ENCODE measurements around the gene DMBX1. TPM values are rescaled to one million over a fixed set of nuclear protein-coding genes. Genes with fewer than 3 reads are reported as not detected.

Gene DMBX1
- total RNA-seq, 2 donors from 2014 or later, result 0.43 to 0.58 TPM

- no peaks in the 10 kb centered on the region for H3K9me3 Mint-ChIP-seq
- no peak for ATAC-seq (replicated peaks)
- no peaks in the 10 kb centered on the region for H3K36me3 Mint-ChIP-seq (ENCODE audit: low read depth)
- peaks cover 3% of the 10 kb centered on the region for H3K4me1 Mint-ChIP-seq
- no peak overlapping the region for H3K27ac Mint-ChIP-seq
- H3K4me3 Mint-ChIP-seq, result no peak overlapping the region
- peaks cover 50% of the 10 kb centered on the region for H3K27me3 Mint-ChIP-seq
These were observed 26.7 kb downstream of the DMBX1 start for GRCh38 chr1:46516200-46516950.

GRCh38 chr1:46517010-46517600 lies 27.5 kb downstream of the DMBX1 start:
- Mint-ChIP-seq H3K9me3 (no peaks in the 10 kb centered on the region), H3K36me3 (ENCODE audit: low read depth) (no peaks in the 10 kb centered on the region), H3K27me3 (peaks cover 48% of the 10 kb centered on the region), H3K4me1 (peaks cover 8% of the 10 kb centered on the region), H3K4me3 (no peak overlapping the region), H3K27ac (no peak overlapping the region)
- ATAC-seq (replicated peaks), result no peak

GRCh38 chr1:46517932-46518498 lies 28.4 kb downstream of the DMBX1 start:
- Mint-ChIP-seq H3K4me1 (peaks cover 13% of the 10 kb centered on the region), H3K36me3 (ENCODE audit: low read depth) (no peaks in the 10 kb centered on the region), H3K4me3 (no peak overlapping the region), H3K27ac (no peak overlapping the region), H3K27me3 (peaks cover 39% of the 10 kb centered on the region), H3K9me3 (no peaks in the 10 kb centered on the region)
- ATAC-seq (replicated peaks), result no peak

GRCh38 chr1:46519209-46519608 lies 29.6 kb downstream of the DMBX1 start:
- H3K4me1 Mint-ChIP-seq, result peaks cover 11% of the 10 kb centered on the region
- H3K4me3 Mint-ChIP-seq, result no peak overlapping the region
- no peaks in the 10 kb centered on the region for H3K36me3 Mint-ChIP-seq (ENCODE audit: low read depth)
- no peak for ATAC-seq (replicated peaks)
- no peaks in the 10 kb centered on the region for H3K9me3 Mint-ChIP-seq
- peaks cover 36% of the 10 kb centered on the region for H3K27me3 Mint-ChIP-seq
- peak overlapping the region; percentile 25 for H3K27ac Mint-ChIP-seq

- Mint-ChIP-seq H3K36me3 (ENCODE audit: low read depth) (no peaks in the 10 kb centered on the region), H3K27ac (no peak overlapping the region), H3K27me3 (peaks cover 35% of the 10 kb centered on the region), H3K4me3 (no peak overlapping the region), H3K4me1 (peaks cover 11% of the 10 kb centered on the region), H3K9me3 (no peaks in the 10 kb centered on the region)
- ATAC-seq (replicated peaks), result no peak
These were observed 30.7 kb downstream of the DMBX1 start for GRCh38 chr1:46520063-46520911.

GRCh38 chr1:46521414-46521813 lies 31.8 kb downstream of the DMBX1 start:
- H3K4me3 Mint-ChIP-seq, result no peak overlapping the region
- H3K27ac Mint-ChIP-seq, result peak overlapping the region; percentile 82
- H3K9me3 Mint-ChIP-seq, result no peaks in the 10 kb centered on the region
- peaks cover 33% of the 10 kb centered on the region for H3K27me3 Mint-ChIP-seq
- peaks cover 11% of the 10 kb centered on the region for H3K4me1 Mint-ChIP-seq
- ATAC-seq (replicated peaks), result no peak
- H3K36me3 Mint-ChIP-seq (ENCODE audit: low read depth), result no peaks in the 10 kb centered on the region

GRCh38 chr1:46522184-46522968 lies 32.7 kb downstream of the DMBX1 start:
- no peaks in the 10 kb centered on the region for H3K9me3 Mint-ChIP-seq
- peak overlapping the region; percentile 63 for H3K4me3 Mint-ChIP-seq
- peak; percentile 99 for ATAC-seq (replicated peaks)
- no peaks in the 10 kb centered on the region for H3K36me3 Mint-ChIP-seq (ENCODE audit: low read depth)
- peak overlapping the region; percentile 82 for H3K27ac Mint-ChIP-seq
- peaks cover 26% of the 10 kb centered on the region for H3K27me3 Mint-ChIP-seq
- peaks cover 11% of the 10 kb centered on the region for H3K4me1 Mint-ChIP-seq

DNA sequence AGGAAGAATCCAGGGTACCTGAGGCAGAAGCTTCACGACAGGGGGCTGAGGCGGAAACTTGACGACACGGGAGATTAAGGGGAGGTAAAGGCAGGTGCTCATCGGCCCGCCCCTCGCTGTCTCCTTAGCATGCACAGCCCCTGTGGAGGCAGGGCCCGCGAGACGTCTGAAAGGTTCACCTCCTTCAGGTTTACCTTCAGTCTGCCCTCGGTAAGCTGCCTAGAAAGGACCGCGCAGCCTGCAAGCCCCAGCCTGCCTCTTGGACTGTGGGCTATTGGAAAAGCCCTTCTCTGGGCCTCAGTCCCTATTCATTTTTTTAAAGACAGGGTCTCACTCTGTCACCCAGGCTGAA lies 33.3 kb downstream of the DMBX1 start:
- no peaks in the 10 kb centered on the region for H3K36me3 Mint-ChIP-seq (ENCODE audit: low read depth)
- H3K27ac Mint-ChIP-seq, result peak overlapping the region; percentile 82
- peaks cover 26% of the 10 kb centered on the region for H3K27me3 Mint-ChIP-seq
- H3K9me3 Mint-ChIP-seq, result no peaks in the 10 kb centered on the region
- no peak for ATAC-seq (replicated peaks)
- H3K4me3 Mint-ChIP-seq, result peak overlapping the region; percentile 63
- H3K4me1 Mint-ChIP-seq, result peaks cover 11% of the 10 kb centered on the region

GRCh38 chr1:46523496-46524353 lies 34.1 kb downstream of the DMBX1 start:
- no peak overlapping the region for H3K27ac Mint-ChIP-seq
- no peaks in the 10 kb centered on the region for H3K9me3 Mint-ChIP-seq
- peaks cover 13% of the 10 kb centered on the region for H3K4me1 Mint-ChIP-seq
- H3K36me3 Mint-ChIP-seq (ENCODE audit: low read depth), result no peaks in the 10 kb centered on the region
- no peak for ATAC-seq (replicated peaks)
- no peak overlapping the region for H3K4me3 Mint-ChIP-seq
- peaks cover 27% of the 10 kb centered on the region for H3K27me3 Mint-ChIP-seq

DNA sequence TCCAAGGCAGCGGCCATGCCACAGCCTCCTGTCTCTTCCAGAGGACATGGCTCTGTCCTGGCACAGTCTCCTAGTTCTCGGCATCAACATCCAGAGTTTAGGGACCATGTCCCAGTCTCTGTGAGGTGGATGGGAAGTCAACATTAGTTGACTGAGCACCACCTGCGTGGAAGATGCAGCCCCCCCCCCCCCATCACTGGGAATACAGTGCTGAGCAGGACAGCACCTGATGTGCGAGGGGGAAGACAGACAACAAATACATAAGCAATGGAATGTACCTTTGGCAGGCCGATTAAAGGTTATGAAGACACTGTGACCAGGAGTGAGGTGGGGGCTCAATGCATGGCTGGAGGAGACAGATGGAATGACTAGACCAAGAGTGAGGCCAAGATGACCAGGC lies 35.2 kb downstream of the DMBX1 start:
- peaks cover 30% of the 10 kb centered on the region for H3K27me3 Mint-ChIP-seq
- H3K9me3 Mint-ChIP-seq, result no peaks in the 10 kb centered on the region
- no peaks in the 10 kb centered on the region for H3K36me3 Mint-ChIP-seq (ENCODE audit: low read depth)
- no peak for ATAC-seq (replicated peaks)
- H3K4me1 Mint-ChIP-seq, result peaks cover 20% of the 10 kb centered on the region
- H3K27ac Mint-ChIP-seq, result no peak overlapping the region
- no peak overlapping the region for H3K4me3 Mint-ChIP-seq

DNA sequence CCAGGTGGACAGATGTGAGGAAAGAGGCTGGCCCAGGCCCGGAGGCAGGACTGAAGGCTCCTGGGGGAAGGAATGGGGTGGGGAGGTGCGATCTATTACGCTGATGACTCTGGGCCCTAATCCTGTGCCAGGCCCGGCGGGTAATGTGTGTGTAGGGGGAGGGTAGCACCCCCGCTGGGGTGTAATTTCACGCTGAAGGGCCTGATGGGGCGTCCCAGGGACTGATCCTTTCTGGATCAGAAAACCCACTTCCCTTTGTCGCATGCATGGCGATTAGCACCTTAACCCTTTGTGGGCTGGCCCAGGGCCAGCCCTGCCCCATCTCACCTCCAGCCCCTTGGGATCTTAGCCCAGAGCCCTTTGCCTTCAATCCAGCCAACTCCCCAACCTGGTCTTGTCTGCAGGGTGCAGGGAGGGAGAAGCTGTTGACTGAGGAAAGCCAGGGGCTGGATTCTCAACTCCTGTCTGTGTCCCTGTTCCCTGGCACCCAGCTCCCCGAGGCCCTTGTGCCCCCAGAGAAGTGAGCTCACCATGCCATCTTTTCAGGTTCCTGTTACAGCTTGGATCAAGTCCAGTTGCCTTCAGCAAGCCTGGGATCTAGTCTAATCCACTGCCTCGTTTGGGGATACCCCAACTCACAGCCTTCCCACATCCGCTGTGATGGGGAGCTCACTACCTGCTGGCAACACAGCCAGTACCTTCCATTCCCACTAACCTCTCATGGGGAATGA lies 35.8 kb downstream of the DMBX1 start:
- H3K27ac Mint-ChIP-seq, result no peak overlapping the region
- no peaks in the 10 kb centered on the region for H3K9me3 Mint-ChIP-seq
- peaks cover 20% of the 10 kb centered on the region for H3K4me1 Mint-ChIP-seq
- H3K36me3 Mint-ChIP-seq (ENCODE audit: low read depth), result no peaks in the 10 kb centered on the region
- no peak overlapping the region for H3K4me3 Mint-ChIP-seq
- peaks cover 30% of the 10 kb centered on the region for H3K27me3 Mint-ChIP-seq
- ATAC-seq (replicated peaks), result no peak

- ATAC-seq (replicated peaks), result no peak
- no peaks in the 10 kb centered on the region for H3K9me3 Mint-ChIP-seq
- no peak overlapping the region for H3K4me3 Mint-ChIP-seq
- H3K27me3 Mint-ChIP-seq, result peaks cover 27% of the 10 kb centered on the region
- H3K4me1 Mint-ChIP-seq, result peaks cover 20% of the 10 kb centered on the region
- no peak overlapping the region for H3K27ac Mint-ChIP-seq
- no peaks in the 10 kb centered on the region for H3K36me3 Mint-ChIP-seq (ENCODE audit: low read depth)
These were observed 36.5 kb downstream of the DMBX1 start for GRCh38 chr1:46526013-46526690.
